Hepatocyte (in vitro differentiated cells): ENCODE results near the gene RGS1. TPM values are rescaled to one million over a fixed set of nuclear protein-coding genes. Genes with fewer than 3 reads are reported as not detected.

Experiments used
- DNase-seq: peaks from one replicate; pipeline ENCODE4 v3.0.0-alpha.2; 2016; ENCODE audit warnings: low spot score
- H2AFZ ChIP-seq: fragments of 200-600 bp; sonication (generic); 2 replicates; pipeline ENCODE4 v1.6.0; 2016; ENCODE audit warnings: antibody characterized with exemption, mild to moderate bottlenecking
- H3K27ac ChIP-seq: fragments of 200-600 bp; sonication (generic); 2 replicates; pipeline ENCODE4 v1.5.1; 2016; ENCODE audit warnings: mild to moderate bottlenecking
- H3K27me3 ChIP-seq: fragments of 200-600 bp; sonication (generic); 2 replicates; pipeline ENCODE4 v1.6.1; 2016
- H3K36me3 ChIP-seq: fragments of 200-600 bp; sonication (generic); replicated peaks from 2 replicates; pipeline ENCODE4 v1.5.1; 2016; ENCODE audit warnings: low read depth; ENCODE audit not compliant: insufficient read depth
- H3K4me1 ChIP-seq: fragments of 200-600 bp; sonication (generic); 2 replicates; pipeline ENCODE4 v1.5.1; 2016; ENCODE audit warnings: mild to moderate bottlenecking, moderate library complexity; ENCODE audit not compliant: insufficient read depth
- H3K4me2 ChIP-seq: fragments of 200-600 bp; sonication (generic); 2 replicates; pipeline ENCODE4 v1.6.0; 2016
- H3K4me3 ChIP-seq: fragments of 200-600 bp; sonication (generic); 2 replicates; pipeline ENCODE4 v1.5.1; 2016; ENCODE audit warnings: mild to moderate bottlenecking
- H3K79me2 ChIP-seq: fragments of 200-600 bp; sonication (generic); 2 replicates; pipeline ENCODE4 v1.6.0; 2017; ENCODE audit warnings: mild to moderate bottlenecking
- H3K9me2 ChIP-seq: fragments of 200-600 bp; sonication (generic); replicated peaks from 2 replicates; pipeline ENCODE4 v1.6.0; 2017; ENCODE audit warnings: mild to moderate bottlenecking; ENCODE audit not compliant: insufficient read depth
- H3K9me3 ChIP-seq: fragments of 200-600 bp; sonication (generic); 2 replicates; pipeline ENCODE4 v1.5.1; 2016; ENCODE audit warnings: low read depth, mild to moderate bottlenecking
- H4K20me1 ChIP-seq: fragments of 200-600 bp; sonication (generic); 2 replicates; pipeline ENCODE4 v1.6.0; 2016; ENCODE audit warnings: mild to moderate bottlenecking; ENCODE audit not compliant: insufficient read depth, poor library complexity, severe bottlenecking
- EZH2 ChIP-seq: fragments of 200-600 bp; sonication (generic); IDR thresholded peaks from 2 replicates; pipeline ENCODE4 v1.6.1; 2016; ENCODE audit warnings: antibody characterized with exemption, mild to moderate bottlenecking, borderline replicate concordance
- EZH2phosphoT487 ChIP-seq: fragments of 200-600 bp; sonication (generic); IDR thresholded peaks from one replicate; pipeline ENCODE4 v1.6.1; 2018; ENCODE audit warnings: antibody characterized with exemption, mild to moderate bottlenecking, low read depth, moderate library complexity; ENCODE audit not compliant: unreplicated experiment, severe bottlenecking
- WGBS: methylation state at CpG from one replicate; pipeline ENCODE4 v1.1.6; 2016; ENCODE audit warnings: low lambda C conversion rate; ENCODE audit errors: missing lambda C conversion rate; 5-methylcytosine and 5-hydroxymethylcytosine counted together
- polyA plus RNA-seq: library from polyadenylated mRNA; unstranded; fragments of >200 nt; fragmentation: Nextera tagmentation; extraction: Ambion mirVana; gene quantifications from 2 replicates; pipeline ENCODE4 v1.2.1, GENCODE V29; 2016
- total RNA-seq: library from RNA; depleted of rRNA; stranded (reverse); fragments of >200 nt; gene quantifications from 2 replicates; pipeline ENCODE4 v1.2.3, GENCODE V29; 2014
- TF ChIP-seq, protein P1 (sequence below): fragments of 200-600 bp; sonication (generic); IDR thresholded peaks from 2 replicates; pipeline ENCODE4 v1.5.1; 2016; ENCODE audit warnings: antibody characterized with exemption, mild to moderate bottlenecking; ENCODE audit not compliant: poor library complexity

The RGS1 gene
- total and polyA plus RNA-seq, 2 experiments from 2014 or later = 4.0 to 9.8 TPM

- no peak for DNase-seq
- TF ChIP-seq EZH2phosphoT487 (no peak), EZH2 (no peak)
- TF ChIP-seq, protein P1, sequence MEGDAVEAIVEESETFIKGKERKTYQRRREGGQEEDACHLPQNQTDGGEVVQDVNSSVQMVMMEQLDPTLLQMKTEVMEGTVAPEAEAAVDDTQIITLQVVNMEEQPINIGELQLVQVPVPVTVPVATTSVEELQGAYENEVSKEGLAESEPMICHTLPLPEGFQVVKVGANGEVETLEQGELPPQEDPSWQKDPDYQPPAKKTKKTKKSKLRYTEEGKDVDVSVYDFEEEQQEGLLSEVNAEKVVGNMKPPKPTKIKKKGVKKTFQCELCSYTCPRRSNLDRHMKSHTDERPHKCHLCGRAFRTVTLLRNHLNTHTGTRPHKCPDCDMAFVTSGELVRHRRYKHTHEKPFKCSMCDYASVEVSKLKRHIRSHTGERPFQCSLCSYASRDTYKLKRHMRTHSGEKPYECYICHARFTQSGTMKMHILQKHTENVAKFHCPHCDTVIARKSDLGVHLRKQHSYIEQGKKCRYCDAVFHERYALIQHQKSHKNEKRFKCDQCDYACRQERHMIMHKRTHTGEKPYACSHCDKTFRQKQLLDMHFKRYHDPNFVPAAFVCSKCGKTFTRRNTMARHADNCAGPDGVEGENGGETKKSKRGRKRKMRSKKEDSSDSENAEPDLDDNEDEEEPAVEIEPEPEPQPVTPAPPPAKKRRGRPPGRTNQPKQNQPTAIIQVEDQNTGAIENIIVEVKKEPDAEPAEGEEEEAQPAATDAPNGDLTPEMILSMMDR = no peak
- Histone ChIP-seq H3K27me3 (no peaks in the 10 kb centered on the region), H3K4me1 (no peaks in the 10 kb centered on the region), H3K27ac (no peak overlapping the region), H3K36me3 (no peaks in the 10 kb centered on the region), H2AFZ (no peak overlapping the region), H3K4me3 (no peak overlapping the region), H3K9me3 (no peaks in the 10 kb centered on the region), H3K4me2 (no peak overlapping the region), H3K9me2 (no peaks in the 10 kb centered on the region), H3K79me2 (no peaks in the 10 kb centered on the region), H4K20me1 (no peaks in the 10 kb centered on the region)
- 86% methylated on average over 6 of the region's 6 CpGs for WGBS
Measured at GRCh38 chr1:192552760-192553191, 22.8 kb upstream of the RGS1 start.

DNA sequence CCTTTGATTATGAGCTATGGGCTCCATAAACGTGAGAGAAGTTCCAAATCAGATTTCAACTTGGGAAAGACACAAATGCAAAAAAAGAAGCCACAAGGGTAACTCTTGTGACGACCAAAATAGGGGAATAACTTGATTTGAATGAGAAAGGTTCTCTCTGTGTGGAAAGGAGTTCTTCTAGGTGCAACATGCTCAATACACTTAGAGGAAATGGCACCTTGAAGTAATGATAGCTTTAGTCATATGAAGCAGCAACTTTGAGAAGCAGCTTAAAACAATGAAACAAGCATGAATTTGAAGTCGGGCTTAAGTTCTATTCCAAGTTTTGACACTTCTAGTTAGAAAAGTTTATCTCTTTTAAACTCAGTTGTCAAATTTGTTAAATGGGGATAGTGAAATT, 21.8 kb upstream of the RGS1 start:
- TF ChIP-seq, protein P1 = no peak
- no peak for TF ChIP-seq EZH2
- no peak for TF ChIP-seq EZH2phosphoT487
- H3K27me3 ChIP-seq = no peaks in the 10 kb centered on the region
- DNase-seq = no peak

GRCh38 chr1:192554904-192555303, 20.7 kb upstream of the RGS1 start:
- Histone ChIP-seq H3K27me3 (no peaks in the 10 kb centered on the region), H3K4me2 (no peak overlapping the region), H3K27ac (no peak overlapping the region), H3K4me3 (no peak overlapping the region), H3K9me2 (no peaks in the 10 kb centered on the region), H3K4me1 (no peaks in the 10 kb centered on the region), H2AFZ (no peak overlapping the region), H3K79me2 (no peaks in the 10 kb centered on the region), H4K20me1 (no peaks in the 10 kb centered on the region), H3K36me3 (no peaks in the 10 kb centered on the region), H3K9me3 (no peaks in the 10 kb centered on the region)
- DNase-seq = no peak
- WGBS = 95% methylated on average over 4 of the region's 4 CpGs
- TF ChIP-seq, protein P1 = no peak
- TF ChIP-seq EZH2 (no peak), EZH2phosphoT487 (no peak)

More for the DNA sequence above, 21.8 kb upstream of the RGS1 start:
- no peaks in the 10 kb centered on the region for H3K36me3 ChIP-seq
- H4K20me1 ChIP-seq = no peaks in the 10 kb centered on the region
- 87% methylated on average over 3 of the region's 3 CpGs for WGBS
- no peak overlapping the region for H3K4me2 ChIP-seq
- no peak overlapping the region for H2AFZ ChIP-seq
- no peak overlapping the region for H3K4me3 ChIP-seq
- H3K9me3 ChIP-seq = no peaks in the 10 kb centered on the region
- H3K27ac ChIP-seq = no peak overlapping the region
- H3K4me1 ChIP-seq = no peaks in the 10 kb centered on the region
- no peaks in the 10 kb centered on the region for H3K79me2 ChIP-seq
- H3K9me2 ChIP-seq = no peaks in the 10 kb centered on the region

- H4K20me1 ChIP-seq = no peaks in the 10 kb centered on the region
- H3K4me1 ChIP-seq = no peaks in the 10 kb centered on the region
- no peaks in the 10 kb centered on the region for H3K79me2 ChIP-seq
- no peaks in the 10 kb centered on the region for H3K27me3 ChIP-seq
- H3K36me3 ChIP-seq = no peaks in the 10 kb centered on the region
- H3K4me2 ChIP-seq = no peak overlapping the region
- DNase-seq = no peak
- H3K9me2 ChIP-seq = no peaks in the 10 kb centered on the region
- no peak overlapping the region for H3K4me3 ChIP-seq
- H2AFZ ChIP-seq = no peak overlapping the region
- no peak for TF ChIP-seq EZH2phosphoT487
- TF ChIP-seq EZH2 = no peak
- TF ChIP-seq, protein P1 = no peak
- H3K9me3 ChIP-seq = no peaks in the 10 kb centered on the region
- no peak overlapping the region for H3K27ac ChIP-seq
Measured at GRCh38 chr1:192555399-192555798, 20.2 kb upstream of the RGS1 start.
